GM03348 (cell line): ENCODE measurements around the gene HSPA12A.

ENCODE experiments used
- DNase-seq: peaks from one replicate; pipeline ENCODE4 v3.0.0; 2012; ENCODE audit warnings: low spot score

Gene HSPA12A

DNA sequence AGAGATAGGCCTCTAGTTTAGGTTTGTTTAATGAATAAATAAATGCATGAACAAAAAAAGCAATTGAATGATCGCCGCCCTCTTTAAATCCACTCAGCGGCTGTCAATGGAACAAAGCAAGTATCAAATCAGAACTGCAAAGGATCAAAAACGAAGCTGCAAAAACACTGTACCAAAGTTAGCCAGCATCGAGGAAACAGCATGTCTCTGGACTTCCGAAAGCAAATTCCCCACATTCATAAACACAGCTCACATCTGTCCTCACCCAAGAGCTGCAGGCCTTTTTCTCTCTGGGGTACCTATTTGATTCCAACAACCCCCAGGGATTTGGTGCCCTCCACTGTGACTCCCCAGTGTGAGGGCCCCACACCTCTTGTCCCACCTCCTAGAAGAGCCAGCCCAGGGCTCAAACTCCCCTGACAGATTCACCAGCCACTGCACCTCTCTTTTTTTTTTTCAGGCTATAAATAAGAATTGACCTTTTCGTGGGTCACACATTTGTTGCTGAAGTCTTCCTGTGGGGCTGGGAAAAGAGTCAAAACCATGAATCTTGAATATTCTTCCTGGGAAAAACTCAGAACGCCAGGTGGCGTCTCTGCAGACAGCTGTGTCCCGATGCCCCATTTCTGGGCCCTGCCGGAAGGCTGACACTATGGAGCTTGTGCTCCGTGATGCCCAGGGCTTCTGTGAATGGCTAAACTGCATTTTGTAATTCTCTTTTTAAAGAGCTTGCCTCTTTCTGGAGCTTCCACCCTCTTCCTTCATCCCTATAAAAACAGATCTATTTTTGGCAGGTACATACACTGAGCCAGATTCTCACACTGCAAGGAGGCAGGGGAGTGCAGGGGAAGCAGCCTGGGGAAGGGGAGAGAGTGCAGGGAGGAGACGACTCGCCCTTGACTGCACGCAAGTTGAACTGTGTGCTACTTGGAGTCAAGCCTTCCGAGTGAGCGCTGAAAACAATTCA is 51.7 kb downstream of the HSPA12A start:
- DNase-seq = no peak

DNA sequence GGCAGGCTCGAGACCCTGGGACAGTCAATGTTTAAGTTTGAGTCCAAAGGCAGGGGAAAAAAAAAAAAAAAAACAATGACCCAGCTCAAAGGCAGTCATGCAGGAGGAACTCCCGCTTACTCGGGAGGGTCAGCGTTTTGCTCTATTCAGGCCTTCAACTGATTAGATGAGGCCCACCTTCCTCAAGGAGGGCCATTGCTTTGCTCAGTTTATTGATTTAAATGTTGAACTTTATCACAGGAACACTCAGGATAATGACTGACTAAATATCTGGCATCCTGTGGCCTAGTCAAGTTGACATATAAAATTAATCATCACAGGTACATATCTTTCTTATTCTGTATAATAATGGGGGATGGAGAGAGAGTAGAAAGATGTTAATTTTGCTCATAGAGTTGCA is 52.6 kb downstream of the HSPA12A start:
- no peak for DNase-seq

DNA sequence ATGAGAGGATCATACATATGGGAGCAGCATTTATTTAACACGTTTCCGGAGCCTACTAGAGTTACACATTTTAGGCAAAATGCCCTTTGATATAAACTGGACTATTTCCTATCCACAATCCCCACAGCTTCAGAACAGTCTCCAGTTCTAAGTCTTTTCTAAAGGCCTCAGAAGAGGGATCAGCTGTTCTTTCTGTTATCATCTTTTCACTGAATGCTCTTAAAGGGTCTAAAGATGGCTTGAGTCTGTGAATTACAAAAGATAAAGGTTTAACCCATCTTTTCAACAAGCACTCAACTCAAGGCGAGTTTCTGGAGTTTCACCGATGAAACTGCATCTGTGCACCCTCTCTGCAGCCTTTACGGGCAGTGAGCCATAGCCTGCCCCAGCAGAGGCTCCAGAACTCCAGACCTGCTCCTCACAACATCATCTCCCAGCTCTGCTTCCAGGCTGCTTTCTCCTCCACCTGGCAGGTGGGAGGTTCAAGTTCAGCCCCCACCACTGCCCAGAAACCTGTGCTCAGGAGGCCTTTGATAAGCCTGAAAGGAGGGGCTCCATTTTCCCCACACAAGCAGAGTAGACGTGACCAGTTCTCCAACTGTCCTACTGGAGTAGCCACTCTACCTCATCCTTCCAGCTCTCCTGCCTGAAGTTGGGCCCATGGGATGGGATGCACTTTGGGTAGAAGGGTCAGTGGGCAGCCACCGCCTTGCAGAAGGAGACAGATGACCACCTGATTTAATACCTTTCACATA is 53.4 kb downstream of the HSPA12A start:
- DNase-seq = no peak

DNA sequence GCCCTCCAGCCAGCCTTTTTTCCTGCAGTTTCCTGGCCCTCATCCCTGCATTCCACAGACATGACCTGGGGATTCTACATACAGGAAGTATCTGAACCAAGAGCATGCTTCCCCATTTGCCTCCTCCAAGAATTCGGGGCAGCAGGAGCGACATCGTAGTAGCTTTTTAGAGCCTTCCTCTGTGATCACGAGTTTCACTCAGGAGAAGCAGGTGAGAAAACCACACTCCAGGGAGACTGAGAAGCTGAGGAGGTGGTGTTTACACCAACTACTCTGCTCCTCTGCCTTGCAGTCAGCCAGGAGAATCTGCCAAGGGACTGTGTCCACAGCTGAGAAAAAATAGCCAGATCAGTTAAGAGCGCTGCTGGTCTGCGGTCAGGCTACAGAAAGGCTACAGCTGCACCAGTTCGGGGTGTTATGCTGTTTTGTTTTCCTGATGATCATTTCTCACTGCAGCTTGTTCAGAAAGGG is 54.1 kb downstream of the HSPA12A start:
- peak; percentile 87 for DNase-seq

DNA sequence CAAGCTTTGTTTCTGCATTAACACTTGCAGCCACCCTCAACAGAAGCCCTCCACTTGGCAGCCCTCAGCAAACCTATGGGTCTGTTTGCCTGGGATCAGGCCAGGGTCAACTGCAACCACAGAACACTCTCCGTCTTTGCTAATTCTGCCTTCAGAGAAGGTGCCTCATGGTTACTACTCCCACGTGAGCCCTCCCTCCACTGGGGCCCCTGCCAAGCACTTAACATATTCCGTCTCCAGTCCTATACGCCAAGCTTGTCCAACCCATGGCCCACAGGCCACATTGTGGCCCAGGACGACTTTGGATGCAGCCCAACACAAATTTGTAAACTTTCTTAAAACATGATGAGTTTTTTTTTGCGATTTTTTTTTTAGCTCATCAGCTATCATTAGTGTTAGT is 54.7 kb downstream of the HSPA12A start:
- no peak for DNase-seq

DNA sequence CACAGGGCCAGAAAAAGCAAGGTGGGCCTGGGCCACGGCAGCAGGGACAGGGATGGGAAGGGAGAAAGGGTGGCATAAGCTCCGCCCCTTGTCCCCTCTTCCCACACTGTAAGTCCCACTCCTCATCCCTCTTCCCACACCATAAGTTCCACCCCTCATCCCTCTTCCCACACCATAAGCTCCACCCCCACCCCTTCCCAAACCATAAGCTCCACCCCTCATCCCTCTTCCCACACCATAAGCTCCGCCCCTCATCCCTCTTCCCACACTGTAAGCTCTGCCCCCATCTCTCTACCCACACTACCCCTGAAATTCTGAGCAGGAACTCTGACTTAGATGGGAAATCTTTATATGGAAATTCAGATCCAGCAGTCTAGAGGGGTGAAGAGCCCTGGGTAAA is 55.7 kb downstream of the HSPA12A start:
- no peak for DNase-seq

DNA sequence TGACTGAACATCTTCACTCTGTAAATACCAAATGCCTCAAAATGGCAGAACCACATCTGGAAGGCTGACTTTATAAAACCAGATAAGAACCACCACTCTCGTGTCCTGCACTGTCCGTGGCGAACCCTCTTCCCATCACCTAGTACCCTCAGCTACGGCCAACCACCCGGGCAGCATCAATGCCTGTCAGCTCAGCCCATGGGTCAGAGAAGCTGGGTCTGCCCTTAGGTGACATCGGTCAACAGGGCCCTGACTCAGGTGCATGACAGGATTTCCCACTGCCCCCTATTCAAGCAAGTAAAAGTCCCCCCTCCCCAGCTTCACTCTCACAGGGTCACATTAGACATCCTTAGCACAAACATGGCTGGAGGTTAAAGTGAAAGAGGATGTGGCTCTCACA is 56.6 kb downstream of the HSPA12A start:
- no peak for DNase-seq

DNA sequence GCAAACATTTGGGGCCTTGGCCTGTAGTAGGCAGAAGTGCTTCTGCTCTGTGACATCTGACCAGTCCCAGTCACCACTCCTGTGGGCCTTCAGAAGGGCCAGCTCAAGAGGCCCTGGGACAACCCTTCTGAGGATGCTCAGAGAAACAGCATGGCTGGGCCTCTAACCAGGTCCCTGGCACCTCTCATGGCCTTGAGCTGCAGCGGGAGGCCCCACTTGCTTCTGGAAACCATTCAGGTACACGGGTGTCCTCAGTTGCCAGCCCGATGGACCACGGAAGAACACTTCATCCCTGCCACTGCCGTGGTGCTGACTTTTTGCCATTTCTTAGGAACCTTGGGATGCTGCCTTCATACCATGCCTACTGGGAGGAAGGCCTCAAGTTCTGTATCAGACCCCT is 57.6 kb downstream of the HSPA12A start:
- no peak for DNase-seq

DNA sequence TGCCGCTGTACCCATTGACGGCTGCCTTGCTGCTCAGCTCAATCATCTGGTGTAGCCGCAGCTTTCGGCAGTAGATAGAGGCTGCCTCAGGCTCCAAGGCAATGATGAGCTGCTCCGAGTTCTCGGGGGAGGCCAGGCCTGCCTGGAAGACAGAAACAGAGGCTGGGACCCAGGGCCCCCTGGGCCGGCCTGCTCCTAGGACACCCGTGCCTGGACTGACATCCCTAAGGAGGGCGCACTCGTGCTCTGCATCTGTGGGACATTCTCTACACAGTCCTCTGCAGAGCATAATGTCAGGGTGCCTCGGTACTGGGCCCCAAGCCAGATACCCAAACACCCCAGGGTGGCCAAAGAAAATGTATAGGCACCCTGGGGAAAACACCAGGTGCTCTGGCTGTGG is 58.5 kb downstream of the HSPA12A start:
- no peak for DNase-seq

DNA sequence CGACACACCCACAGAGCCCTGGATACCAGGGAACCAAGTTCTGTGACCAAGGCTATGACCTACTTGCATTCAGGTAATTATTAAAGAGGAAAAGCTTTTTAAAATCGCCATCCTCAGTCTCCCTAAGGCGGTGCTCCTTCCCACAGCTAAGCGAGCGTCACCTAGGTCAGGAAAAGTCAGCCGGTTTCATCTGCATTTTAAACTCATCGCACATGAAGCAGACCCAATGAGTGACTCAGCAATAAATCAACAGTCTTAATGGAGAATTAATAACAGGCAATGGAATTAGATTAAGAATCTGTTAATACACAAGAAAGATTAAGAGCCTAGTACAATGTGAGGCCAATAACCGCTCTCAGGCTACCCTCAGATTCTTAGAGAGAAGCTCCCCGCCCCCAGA is 59.2 kb downstream of the HSPA12A start:
- no peak for DNase-seq

DNA sequence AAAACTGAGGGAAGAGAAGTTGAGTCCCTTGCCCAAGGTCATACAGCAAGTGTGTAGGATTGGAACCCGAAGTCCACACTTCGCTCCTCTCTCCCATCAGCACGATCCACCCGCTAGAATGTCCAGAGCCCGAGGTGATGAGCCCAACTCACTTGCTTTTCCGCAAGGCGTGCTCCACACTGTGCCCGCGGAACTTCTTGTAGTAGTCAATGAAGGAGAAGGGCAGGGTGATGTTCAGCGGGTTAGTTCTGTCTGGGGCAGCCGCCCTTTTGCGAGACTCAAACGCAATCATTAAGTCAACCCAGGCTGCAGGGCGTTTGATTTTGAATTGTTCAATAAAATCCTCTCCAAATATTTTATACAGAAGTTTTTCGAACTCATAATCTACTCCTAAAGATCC is 63.0 kb downstream of the HSPA12A start:
- DNase-seq = no peak

DNA sequence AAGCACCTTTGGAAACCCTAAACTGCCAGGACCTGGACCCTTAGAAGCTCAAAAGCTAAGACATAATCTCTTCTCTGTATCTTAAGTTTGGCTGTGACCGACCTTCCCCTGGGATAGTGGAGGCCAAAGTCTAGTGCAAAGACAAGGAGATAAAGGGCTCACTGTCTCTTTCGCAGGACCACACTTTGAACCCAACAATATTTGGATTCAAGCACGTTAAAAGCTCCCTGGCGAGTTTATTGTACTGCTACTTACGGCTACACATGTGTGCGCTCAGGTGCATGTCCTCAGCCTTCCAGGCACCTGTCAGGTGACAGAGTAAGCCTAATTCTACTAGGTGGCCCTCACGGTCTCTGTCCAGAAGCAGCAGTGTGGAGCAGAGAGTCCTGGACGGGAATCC is 65.7 kb downstream of the HSPA12A start:
- DNase-seq = no peak

DNA sequence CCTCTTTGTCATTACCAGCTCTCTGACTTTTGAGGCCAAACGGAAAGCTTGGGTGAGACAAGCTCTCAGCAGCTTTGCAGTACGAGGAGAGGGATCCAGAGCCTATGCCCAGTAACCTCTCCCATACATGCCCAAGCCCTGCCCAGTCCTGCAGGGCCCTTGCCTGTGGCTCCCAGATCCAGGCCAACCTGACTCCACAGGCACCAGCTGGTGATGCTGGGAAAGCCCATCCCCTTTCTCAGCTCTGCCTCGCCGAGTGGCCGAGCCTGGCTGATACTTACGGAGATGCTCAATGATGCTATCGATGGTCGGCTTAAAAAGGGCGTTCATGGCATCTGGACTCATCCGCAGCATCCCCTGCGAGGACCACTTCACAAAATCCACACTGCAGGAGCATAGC is 66.2 kb downstream of the HSPA12A start:
- no peak for DNase-seq

DNA sequence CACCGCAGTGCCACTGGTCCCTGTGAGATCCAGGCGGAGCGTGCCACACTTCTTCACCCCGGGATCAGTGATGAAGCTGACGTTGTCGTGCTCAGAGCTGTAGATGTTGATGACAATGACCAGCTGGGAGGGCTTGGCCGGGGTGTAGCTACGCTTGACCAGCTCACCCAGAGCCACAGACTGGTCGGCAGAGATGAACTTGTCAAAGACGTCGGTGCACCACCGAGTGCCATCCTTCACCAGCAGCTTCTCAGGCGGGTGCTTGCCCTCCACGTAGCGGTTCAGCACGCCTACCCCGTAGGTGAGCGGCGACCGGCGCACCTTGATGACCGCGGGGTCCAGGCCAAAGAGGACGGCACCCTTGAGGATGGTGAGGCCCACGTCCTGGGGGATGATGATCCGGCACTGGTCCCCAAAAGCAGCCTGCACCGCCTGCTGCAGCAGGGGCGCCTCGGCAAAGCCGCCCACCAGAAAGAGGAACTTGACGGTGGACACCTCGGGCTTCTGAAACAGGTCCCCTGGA is 67.4 kb downstream of the HSPA12A start:
- no peak for DNase-seq

DNA sequence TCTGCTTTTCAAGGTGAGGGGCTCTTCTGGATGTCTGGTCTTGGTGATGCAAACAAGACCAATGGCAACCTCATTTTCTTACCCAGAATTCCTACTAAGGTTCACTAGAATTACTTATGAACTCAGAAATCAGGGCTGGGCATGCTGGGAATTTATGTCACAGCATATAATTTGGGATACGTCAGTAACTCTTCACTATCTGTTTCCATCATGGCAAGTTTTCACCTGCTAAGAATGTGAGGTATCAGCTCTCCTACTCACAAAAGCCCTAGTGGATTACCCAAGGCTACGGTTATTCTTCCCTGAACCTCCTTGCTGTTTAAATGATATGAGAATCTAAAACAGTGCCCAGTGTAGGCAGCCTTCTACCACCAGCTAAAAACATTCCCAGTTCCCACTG is 68.5 kb downstream of the HSPA12A start:
- DNase-seq = no peak

DNA sequence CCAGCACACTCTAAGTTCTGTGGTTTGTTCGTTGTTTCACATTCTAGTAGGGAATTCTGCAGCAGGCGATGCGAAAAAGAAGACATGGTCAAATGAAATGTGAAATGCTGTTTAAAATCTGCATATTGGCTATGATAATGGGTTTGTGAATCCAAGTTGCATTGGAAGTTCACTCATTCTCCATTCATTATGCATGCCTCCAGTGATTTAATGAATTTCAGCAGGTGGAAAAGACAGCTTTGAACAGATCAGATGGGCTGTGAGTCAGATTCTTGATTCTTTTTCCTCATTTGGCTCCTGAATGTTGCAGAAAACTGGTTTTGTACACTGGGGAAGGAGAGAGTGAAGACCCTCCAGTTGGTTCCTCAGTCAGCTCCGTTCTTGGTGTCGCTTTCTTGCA is 69.5 kb downstream of the HSPA12A start:
- no peak for DNase-seq

DNA sequence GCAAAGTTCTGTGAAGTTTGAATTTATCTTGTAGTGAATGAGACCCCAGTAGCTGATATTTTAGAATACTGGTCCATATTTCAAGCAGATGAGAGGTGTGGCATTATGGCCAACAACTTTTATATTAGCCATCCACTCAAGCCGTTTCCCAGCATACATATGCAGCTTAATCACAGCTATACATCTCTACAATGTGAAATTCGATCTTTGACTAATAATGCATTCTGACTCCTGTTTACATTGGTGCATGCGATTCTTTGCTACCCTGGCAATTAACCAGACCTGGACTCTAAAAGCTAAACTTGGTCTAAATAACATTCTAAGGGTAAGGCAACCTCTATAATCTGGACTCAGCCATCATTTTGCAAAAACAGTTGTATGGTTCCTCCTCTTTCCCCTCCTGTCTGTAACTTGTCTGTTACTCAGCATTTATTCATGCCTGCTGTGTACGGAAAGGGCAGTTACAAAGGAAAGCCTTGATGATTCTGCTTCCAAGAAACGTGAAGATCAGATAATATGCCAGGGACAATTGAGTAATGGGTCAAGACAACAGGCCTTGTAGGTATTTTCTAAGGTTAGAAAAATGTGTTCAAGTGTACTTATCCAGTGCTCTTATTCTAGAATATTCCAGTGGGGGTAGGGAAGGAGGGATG is 71.0 kb downstream of the HSPA12A start:
- DNase-seq = peak; percentile 22

DNA sequence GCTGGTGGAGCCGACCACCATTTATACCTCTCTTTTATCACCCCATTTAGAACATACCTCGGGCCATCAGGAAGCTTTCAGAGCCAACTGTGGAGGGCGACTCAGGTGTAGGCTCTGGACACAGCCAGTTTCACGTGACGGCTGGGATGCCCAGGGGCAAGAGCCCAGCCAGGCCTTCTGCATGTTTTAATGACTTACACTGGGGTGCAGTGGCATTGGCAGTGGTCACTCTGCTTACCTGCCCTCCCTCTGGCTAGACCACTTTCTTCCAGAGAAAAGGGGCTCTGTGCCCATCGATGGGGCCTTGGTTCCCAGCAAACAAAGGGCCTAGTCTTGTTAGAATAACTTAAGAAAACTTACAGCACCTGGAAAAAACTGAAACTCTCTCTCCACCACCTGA is 71.7 kb downstream of the HSPA12A start:
- no peak for DNase-seq

DNA sequence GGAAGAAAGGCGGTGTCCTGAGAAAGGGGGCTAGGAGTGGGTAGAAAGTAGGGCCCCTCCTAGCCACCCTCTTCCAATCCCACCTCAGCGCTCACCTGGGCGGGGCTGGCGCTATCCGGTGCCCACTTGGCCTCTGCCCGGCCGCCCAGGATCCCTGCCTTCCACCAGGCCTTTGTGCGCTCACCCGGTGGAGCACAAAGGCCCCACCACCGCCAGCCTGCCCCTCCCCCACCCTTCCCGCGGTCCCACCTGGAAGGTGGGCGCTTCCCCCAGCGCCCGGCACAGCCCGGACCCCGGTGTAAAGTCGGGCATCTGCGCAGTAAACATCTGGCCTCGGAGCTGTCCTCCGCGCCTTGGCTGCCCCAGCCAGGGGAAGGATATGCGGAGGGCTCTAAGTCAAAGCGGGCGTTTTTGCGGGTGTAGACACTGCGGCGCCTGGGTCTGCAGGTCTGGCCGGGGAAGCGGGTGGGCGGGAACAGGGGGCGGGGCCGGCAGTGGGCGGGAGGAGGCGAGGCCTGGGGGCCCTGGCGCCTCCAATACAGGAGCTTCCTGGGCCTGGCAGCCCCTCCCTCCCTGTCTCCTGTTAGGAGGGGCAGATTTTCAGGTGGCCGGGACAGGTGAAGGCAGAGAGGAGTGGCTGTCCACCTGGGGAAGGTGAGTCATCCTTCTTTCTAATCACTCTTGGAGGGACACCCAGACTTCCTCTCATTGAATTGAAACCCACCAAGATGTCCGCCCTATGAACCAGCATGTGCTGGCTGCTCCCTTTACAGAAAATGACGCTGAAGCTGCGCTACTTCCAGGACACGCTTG is 72.3 kb downstream of the HSPA12A start:
- DNase-seq = peak; percentile 33

DNA sequence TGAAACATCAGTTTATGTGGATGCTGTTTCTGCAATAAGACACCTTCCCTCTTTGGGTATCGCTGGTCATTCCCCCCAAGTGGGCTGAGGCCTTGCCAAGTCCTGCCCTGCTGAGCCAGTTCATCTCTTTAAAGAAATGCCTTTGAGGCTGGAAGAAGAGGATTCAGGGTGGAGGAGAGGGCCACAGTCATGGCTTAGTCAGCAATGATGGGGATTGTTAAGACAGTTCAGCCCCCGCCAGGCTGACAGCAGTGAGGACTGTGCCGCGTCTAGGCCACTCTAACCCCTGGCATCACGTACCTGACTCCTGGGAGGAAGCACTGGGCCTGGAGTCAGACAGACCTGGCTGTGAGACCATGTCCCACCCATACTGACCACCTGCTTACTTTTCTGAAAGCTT is 73.3 kb downstream of the HSPA12A start:
- peak; percentile 28 for DNase-seq

DNA sequence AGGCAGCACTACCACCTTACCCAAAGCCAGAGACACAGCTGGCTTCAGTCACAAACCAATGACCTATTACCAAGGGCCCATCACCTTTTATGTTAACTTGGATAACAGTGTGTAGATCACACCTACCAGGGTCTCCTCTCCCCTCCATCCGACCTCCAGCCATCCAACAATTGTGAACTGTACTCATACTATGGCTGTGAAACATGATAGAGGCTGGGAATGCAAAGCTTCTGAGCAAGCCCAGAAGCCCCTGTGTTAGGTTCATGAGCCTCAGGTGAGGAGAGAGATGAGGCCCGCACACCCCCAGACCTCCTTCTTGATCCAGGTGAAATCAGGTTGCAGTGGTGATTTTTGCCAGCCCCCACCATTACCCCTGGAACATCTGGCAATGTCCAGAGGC is 73.9 kb downstream of the HSPA12A start:
- no peak for DNase-seq

DNA sequence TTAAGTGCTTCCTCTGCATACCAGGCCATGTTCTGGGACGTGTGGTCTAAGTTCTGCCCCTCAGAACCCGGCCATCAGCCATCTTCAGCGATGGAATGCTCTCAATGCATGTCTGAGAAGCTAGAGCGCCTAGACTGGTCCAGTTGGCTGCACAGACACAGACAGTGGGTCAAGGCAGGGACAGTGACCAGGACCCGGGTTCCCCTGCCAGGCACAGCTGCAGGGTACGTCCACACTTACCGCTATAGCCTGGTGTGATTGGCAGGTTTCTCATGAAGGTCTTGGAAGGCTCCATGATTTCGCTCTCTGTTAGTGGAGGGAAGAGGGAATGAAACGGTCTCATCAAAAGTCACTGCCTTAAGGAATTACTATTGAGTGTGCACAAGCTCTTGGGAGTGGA is 74.3 kb downstream of the HSPA12A start:
- no peak for DNase-seq
